ENCODE measurements around the gene SBDS. TPM values are rescaled to one million over a fixed set of nuclear protein-coding genes. Genes with fewer than 3 reads are reported as not detected.
"Not testable (repeated sequence)": the region's sequence is repeated elsewhere in the genome, so short reads cannot be mapped to it uniquely, and the experiment has no call there.

The SBDS gene
- total RNA-seq, 1 donor from 2014 or later: 32.0 TPM

DNA sequence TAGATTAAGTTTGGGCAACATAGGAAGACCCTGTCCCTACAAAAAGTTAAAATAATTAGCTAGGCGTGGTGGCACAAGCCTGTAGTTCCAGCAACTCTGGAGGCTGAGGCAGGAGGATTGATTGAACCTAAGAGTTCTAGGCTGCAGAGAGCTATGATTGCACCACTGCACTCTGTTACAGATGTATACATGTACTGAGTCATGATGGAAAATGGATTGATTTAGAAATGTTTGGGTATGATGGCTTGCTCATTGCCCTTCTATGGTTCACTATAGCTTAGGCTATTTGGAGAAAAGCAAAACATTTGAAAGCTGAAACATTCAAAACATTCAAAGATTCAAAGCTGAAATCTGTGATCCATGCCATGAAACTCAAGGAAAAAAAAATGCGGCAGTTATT lies 16.4 kb downstream of the SBDS start:
- not testable (repeated sequence) for DNase-seq (ENCODE audit: low spot score, unreplicated experiment); H3K27ac Mint-ChIP-seq; H3K36me3 Mint-ChIP-seq (ENCODE audit: insufficient read depth); H3K27me3 Mint-ChIP-seq; H3K4me1 Mint-ChIP-seq (ENCODE audit: low read depth); H3K4me3 Mint-ChIP-seq (ENCODE audit: low read depth)
- H3K9me3 Mint-ChIP-seq (ENCODE audit: low read depth): peaks cover 11% of the 10 kb centered on the region

DNA sequence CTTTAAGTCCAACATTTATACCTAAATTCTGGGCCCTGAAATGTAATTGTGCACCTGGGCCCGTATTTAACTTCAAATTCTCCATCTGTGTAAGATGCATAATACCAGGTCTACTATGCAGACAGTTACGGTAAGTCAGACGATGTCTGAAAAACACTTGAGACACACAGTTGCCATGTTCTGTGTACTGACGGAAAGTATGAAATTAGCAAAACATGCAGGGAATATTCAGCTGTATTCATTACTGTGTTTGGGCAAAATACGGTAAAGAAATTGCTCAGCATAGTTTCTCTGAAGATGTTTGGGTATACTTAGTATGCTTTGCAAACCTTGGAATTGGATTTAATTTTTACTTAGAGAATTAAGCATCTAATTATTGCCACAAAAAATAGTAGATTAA lies 17.1 kb downstream of the SBDS start:
- H3K36me3 Mint-ChIP-seq (ENCODE audit: insufficient read depth); H3K4me3 Mint-ChIP-seq (ENCODE audit: low read depth); H3K27me3 Mint-ChIP-seq; H3K4me1 Mint-ChIP-seq (ENCODE audit: low read depth); DNase-seq (ENCODE audit: low spot score, unreplicated experiment); H3K27ac Mint-ChIP-seq: not testable (repeated sequence)
- peaks cover 11% of the 10 kb centered on the region for H3K9me3 Mint-ChIP-seq (ENCODE audit: low read depth)

DNA sequence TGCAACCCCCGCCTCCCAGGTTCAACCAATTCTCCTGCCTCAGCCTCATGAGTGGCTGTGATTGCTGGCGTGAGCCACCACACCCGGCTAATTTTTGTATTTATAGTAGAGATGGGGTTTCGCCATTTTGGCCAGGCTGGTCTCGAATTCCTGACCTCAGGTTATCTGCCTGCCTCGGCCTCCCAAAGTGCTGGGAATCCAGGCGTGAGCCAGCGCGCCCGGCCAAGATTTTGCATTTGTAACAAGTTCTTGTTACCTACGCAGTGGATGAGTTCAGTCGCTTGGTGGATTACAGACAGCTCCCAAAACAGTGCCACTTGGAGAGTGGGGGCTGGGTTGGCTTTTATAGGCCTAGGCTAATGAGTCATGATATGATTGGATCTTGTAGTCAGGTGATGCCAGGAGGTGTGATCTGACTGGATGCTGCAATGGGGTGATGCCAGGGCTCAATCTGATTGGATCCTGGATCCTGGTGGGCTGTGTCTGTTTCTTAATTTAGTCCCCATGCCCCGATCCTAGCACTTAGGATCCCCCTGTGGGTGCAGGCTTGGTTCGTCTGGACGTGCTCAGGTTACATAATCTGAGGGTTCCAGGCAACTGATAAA lies 20.3 kb downstream of the SBDS start:
- peaks cover 2% of the 10 kb centered on the region for H3K36me3 Mint-ChIP-seq (ENCODE audit: insufficient read depth)
- H3K27me3 Mint-ChIP-seq: peaks cover 7% of the 10 kb centered on the region
- TF ChIP-seq, protein P1, sequence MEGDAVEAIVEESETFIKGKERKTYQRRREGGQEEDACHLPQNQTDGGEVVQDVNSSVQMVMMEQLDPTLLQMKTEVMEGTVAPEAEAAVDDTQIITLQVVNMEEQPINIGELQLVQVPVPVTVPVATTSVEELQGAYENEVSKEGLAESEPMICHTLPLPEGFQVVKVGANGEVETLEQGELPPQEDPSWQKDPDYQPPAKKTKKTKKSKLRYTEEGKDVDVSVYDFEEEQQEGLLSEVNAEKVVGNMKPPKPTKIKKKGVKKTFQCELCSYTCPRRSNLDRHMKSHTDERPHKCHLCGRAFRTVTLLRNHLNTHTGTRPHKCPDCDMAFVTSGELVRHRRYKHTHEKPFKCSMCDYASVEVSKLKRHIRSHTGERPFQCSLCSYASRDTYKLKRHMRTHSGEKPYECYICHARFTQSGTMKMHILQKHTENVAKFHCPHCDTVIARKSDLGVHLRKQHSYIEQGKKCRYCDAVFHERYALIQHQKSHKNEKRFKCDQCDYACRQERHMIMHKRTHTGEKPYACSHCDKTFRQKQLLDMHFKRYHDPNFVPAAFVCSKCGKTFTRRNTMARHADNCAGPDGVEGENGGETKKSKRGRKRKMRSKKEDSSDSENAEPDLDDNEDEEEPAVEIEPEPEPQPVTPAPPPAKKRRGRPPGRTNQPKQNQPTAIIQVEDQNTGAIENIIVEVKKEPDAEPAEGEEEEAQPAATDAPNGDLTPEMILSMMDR (IDR thresholded peaks at IDR 0.05; ENCODE audit: unreplicated experiment): no peak
- H3K4me3 Mint-ChIP-seq (ENCODE audit: low read depth): no peak overlapping the region
- H3K9me3 Mint-ChIP-seq (ENCODE audit: low read depth): peaks cover 4% of the 10 kb centered on the region
- no peak overlapping the region for H3K27ac Mint-ChIP-seq
- DNase-seq (ENCODE audit: low spot score, unreplicated experiment): no peak
- peaks cover 5% of the 10 kb centered on the region for H3K4me1 Mint-ChIP-seq (ENCODE audit: low read depth)

DNA sequence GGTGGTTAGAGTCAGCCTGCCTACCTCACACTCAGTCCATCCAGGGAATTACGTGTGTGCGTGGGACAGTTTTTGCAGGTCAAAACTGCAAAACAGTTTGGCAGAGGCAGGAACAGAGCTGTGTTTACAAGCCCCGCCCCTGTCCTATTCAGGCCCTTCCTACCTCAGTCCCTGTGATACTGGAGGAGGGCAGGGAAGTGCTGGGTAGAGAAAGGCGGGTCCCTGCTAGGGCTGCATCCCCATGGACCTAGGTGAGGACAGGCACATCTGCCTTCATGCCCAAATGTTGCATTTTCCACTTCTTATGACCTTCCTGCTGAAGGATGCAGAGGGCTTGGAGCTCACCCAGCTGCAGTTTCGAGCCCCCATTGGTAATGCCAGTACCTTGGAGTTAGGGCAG lies 25.1 kb downstream of the SBDS start:
- H3K4me1 Mint-ChIP-seq (ENCODE audit: low read depth): peaks cover 5% of the 10 kb centered on the region
- H3K27ac Mint-ChIP-seq: no peak overlapping the region
- peaks cover 6% of the 10 kb centered on the region for H3K36me3 Mint-ChIP-seq (ENCODE audit: insufficient read depth)
- no peak for DNase-seq (ENCODE audit: low spot score, unreplicated experiment)
- H3K4me3 Mint-ChIP-seq (ENCODE audit: low read depth): no peak overlapping the region
- TF ChIP-seq, protein P1 (IDR thresholded peaks at IDR 0.05; ENCODE audit: unreplicated experiment): no peak
- H3K9me3 Mint-ChIP-seq (ENCODE audit: low read depth): no peaks in the 10 kb centered on the region
- peaks cover 7% of the 10 kb centered on the region for H3K27me3 Mint-ChIP-seq

DNA sequence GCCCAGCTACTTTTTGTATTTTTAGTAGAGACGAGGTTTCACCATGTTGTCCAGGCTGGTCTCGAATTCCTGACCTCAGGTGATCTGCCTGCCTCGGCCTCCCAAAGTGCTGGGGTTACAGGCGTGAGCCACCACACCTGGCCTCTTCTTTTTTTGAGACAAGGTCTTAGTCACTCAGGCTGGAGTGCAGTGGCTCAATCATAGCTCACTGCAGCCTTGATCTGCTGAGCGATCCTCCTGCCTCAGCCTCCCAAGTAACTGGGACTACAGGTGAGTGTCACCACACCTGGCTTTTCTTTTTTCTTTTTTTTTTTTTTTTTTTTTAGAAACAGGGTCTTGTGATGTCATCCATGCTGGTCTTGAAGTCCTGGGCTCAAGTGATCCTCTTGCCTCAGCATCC lies 26.4 kb downstream of the SBDS start:
- H3K4me3 Mint-ChIP-seq (ENCODE audit: low read depth); H3K36me3 Mint-ChIP-seq (ENCODE audit: insufficient read depth); DNase-seq (ENCODE audit: low spot score, unreplicated experiment); H3K27me3 Mint-ChIP-seq; H3K4me1 Mint-ChIP-seq (ENCODE audit: low read depth); H3K9me3 Mint-ChIP-seq (ENCODE audit: low read depth); H3K27ac Mint-ChIP-seq: not testable (repeated sequence)

DNA sequence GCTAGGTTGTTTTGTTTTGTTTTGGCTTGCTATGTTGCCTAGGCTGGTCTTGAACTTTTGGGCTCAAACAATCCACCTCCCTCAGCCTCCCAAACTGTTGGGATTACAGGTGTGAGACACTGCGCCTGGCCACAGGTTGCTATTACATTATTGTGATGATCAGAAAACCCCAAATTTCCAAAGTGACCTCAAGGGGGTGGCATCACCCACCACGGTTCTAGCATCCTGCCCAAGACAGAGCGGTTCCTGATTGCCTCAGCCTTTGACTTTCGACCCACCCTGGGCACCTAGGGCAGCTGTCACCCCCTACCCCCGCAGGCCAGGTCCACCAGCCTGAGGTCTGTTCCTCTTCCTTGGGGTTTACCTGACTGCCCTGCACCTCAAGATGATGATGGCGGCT lies 28.4 kb downstream of the SBDS start:
- TF ChIP-seq, protein P1 (IDR thresholded peaks at IDR 0.05; ENCODE audit: unreplicated experiment): no peak
- peaks cover 1% of the 10 kb centered on the region for H3K4me1 Mint-ChIP-seq (ENCODE audit: low read depth)
- H3K4me3 Mint-ChIP-seq (ENCODE audit: low read depth): no peak overlapping the region
- peaks cover 3% of the 10 kb centered on the region for H3K9me3 Mint-ChIP-seq (ENCODE audit: low read depth)
- DNase-seq (ENCODE audit: low spot score, unreplicated experiment): no peak
- H3K27me3 Mint-ChIP-seq: no peaks in the 10 kb centered on the region
- H3K36me3 Mint-ChIP-seq (ENCODE audit: insufficient read depth): peaks cover 12% of the 10 kb centered on the region
- H3K27ac Mint-ChIP-seq: no peak overlapping the region

DNA sequence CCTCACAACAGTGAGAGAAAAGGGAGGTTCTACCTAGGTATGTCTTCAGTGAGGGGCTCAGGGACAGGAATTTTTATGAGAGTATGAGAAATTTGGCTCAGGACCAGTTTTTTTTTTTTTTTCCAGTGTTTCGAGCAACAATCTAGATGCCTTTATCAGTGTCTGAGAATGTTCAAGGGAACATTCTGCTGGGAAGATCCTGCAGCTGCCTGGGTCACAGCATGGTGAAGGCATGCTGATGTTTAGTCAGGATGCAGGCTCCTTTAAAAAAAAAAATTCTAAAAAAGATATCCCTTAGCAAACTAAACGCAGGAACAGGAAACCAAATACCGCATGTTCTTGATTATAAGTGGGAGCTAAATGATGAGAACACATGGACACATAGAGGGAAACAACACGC lies 31.0 kb downstream of the SBDS start:
- Mint-ChIP-seq H3K4me3 (ENCODE audit: low read depth) (no peak overlapping the region), H3K27me3 (no peaks in the 10 kb centered on the region), H3K27ac (no peak overlapping the region), H3K9me3 (ENCODE audit: low read depth) (peaks cover 3% of the 10 kb centered on the region), H3K36me3 (ENCODE audit: insufficient read depth) (peaks cover 14% of the 10 kb centered on the region), H3K4me1 (ENCODE audit: low read depth) (no peaks in the 10 kb centered on the region)
- TF ChIP-seq, protein P1 (IDR thresholded peaks at IDR 0.05; ENCODE audit: unreplicated experiment): no peak
- DNase-seq (ENCODE audit: low spot score, unreplicated experiment): no peak

Data from progenitor cell of endocrine pancreas (in vitro differentiated cells).